Panc1 (cell line): ENCODE results near the gene LRIT1.

Experiments used
- POLR2AphosphoS5 ChIP-seq: IDR thresholded peaks from 2 replicates; pipeline ENCODE4 v1.6.1; 2012; ENCODE audit warnings: mild to moderate bottlenecking, low read depth, low read length, moderate library complexity
- REST ChIP-seq, 2 experiments: IDR thresholded peaks; 2 replicates each; pipeline ENCODE4 v1.6.1; 2011 to 2012; ENCODE audit warnings: low read depth in 2 of 2, control low read depth in 1 of 2, low read length in 1 of 2, mild to moderate bottlenecking in 1 of 2, moderate library complexity in 1 of 2; ENCODE audit not compliant: insufficient read depth in 1 of 2
- SIN3A ChIP-seq: IDR thresholded peaks from 2 replicates; pipeline ENCODE4 v1.6.1; 2012; ENCODE audit warnings: low read depth, mild to moderate bottlenecking, low read length, moderate library complexity, borderline replicate concordance; ENCODE audit not compliant: insufficient read depth
- TCF7L2 ChIP-seq: IDR thresholded peaks from 2 replicates; pipeline ENCODE4 v1.6.1; 2011; ENCODE audit warnings: mild to moderate bottlenecking, low read depth, low read length, inconsistent platforms
- TF ChIP-seq, protein P1 (sequence below): fragments of 450-650 bp; IDR thresholded peaks from 2 replicates; pipeline ENCODE4 v1.5.1; 2017; ENCODE audit warnings: mild to moderate bottlenecking

- TF ChIP-seq REST (IDR thresholded peaks at IDR 0.05; ENCODE audit: insufficient read depth in 1 of 2, low read depth in 2 of 2, low read length in 1 of 2) = no peak
- TF ChIP-seq, protein P1, sequence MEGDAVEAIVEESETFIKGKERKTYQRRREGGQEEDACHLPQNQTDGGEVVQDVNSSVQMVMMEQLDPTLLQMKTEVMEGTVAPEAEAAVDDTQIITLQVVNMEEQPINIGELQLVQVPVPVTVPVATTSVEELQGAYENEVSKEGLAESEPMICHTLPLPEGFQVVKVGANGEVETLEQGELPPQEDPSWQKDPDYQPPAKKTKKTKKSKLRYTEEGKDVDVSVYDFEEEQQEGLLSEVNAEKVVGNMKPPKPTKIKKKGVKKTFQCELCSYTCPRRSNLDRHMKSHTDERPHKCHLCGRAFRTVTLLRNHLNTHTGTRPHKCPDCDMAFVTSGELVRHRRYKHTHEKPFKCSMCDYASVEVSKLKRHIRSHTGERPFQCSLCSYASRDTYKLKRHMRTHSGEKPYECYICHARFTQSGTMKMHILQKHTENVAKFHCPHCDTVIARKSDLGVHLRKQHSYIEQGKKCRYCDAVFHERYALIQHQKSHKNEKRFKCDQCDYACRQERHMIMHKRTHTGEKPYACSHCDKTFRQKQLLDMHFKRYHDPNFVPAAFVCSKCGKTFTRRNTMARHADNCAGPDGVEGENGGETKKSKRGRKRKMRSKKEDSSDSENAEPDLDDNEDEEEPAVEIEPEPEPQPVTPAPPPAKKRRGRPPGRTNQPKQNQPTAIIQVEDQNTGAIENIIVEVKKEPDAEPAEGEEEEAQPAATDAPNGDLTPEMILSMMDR = no peak
- TF ChIP-seq TCF7L2 = no peak
- no peak for TF ChIP-seq SIN3A
- no peak for TF ChIP-seq POLR2AphosphoS5
These were observed 13.5 kb upstream of the LRIT1 start for GRCh38 chr10:84254552-84255478.
